ENCODE measurements around the gene MRPS2.

MRPS2 gene

DNA sequence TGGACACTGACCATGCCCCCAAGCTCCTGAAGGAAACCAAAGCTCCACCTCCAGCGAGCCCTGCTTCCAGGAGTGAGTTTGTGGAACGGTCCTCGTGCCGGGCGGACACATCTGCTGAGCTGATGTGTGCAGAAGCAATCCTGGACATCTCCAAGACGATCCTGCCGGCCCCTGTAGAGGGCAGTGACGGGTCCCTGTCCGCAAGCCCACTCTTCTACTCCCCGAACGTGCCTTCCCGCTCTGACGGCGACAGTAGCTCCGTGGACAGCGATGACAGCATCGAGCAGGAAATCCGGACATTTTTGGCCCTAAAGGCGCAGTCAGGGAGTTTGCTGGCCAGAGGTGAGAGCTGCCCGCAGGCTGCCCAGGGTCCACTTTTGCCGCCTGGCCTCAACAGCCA lies 14.7 kb upstream of the MRPS2 start:
- H3K9me3 ChIP-seq (ENCODE audit: low read depth, low read length), result no peaks in the 10 kb centered on the region
- H3K9ac ChIP-seq (ENCODE audit: insufficient read length), result no peak overlapping the region
- TF ChIP-seq FOXP2 (optimal IDR thresholded peaks at IDR 0.05; ENCODE audit: control extremely low read depth, extremely low read length, insufficient read depth) (no peak), POLR2AphosphoS5 (IDR thresholded peaks at IDR 0.05; ENCODE audit: borderline replicate concordance, low read depth, low read length) (no peak), EZH2 (IDR thresholded peaks at IDR 0.05) (no peak)
- H3K4me3 ChIP-seq, result no peak overlapping the region
- H3K36me3 ChIP-seq (ENCODE audit: insufficient read depth, low read length), result peaks cover 12% of the 10 kb centered on the region; the same call in 1 of the 2 replicates
- H3K27ac ChIP-seq, result no peak overlapping the region
- no peak for DNase-seq (ENCODE audit: low read depth, low spot score)

GRCh38 chr9:135486267-135487065 lies 14.0 kb upstream of the MRPS2 start:
- peaks cover 12% of the 10 kb centered on the region; the same call in 1 of the 2 replicates for H3K36me3 ChIP-seq (ENCODE audit: insufficient read depth, low read length)
- H3K9me3 ChIP-seq (ENCODE audit: low read depth, low read length), result no peaks in the 10 kb centered on the region
- DNase-seq (ENCODE audit: low read depth, low spot score), result no peak
- no peak for TF ChIP-seq EZH2 (IDR thresholded peaks at IDR 0.05)
- no peak overlapping the region for H3K9ac ChIP-seq (ENCODE audit: insufficient read length)
- H3K4me3 ChIP-seq, result no peak overlapping the region
- H3K27ac ChIP-seq, result no peak overlapping the region

DNA sequence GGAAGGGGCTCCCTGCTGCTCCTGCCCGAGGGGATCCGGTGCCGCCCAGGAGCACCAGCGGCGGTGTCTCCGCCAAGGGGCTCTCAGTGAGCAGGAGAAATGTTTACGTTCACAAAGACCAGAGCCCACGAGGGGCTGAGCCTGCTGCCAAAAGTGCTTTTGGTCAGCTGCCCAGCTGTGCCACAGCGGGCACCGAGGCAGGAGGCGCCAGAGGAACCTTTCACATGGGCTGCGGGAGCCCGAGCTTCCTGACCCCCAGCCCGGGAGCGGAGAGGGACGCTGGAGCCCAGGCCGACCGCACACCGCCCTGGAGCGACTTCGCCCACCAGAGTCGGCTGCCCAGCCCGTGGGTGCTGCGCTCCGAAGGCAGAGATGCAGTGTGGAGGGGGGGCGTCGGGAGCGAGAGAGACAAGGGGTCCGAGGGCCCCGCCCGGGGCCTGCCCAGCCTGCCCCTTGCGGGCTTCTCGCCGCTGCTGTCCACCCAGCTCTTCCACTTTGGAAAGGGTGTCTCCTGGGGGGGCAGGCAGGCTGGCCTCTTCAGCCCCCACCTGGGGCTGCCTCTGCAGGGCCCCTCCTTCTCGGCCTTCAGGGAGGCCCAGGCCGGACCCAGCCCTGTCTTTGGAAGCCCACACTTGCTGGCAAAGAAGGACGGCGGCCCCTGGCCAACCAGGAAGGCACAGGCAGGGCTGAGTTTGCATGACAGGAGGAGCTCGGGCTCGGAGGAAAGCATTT lies 13.0 kb upstream of the MRPS2 start:
- Histone ChIP-seq H3K4me3 (no peak overlapping the region), H3K27ac (no peak overlapping the region), H3K36me3 (ENCODE audit: insufficient read depth, low read length) (peaks cover 12% of the 10 kb centered on the region; the same call in 1 of the 2 replicates), H3K9ac (ENCODE audit: insufficient read length) (no peak overlapping the region), H3K9me3 (ENCODE audit: low read depth, low read length) (no peaks in the 10 kb centered on the region)
- TF ChIP-seq POLR2AphosphoS5 (IDR thresholded peaks at IDR 0.05; ENCODE audit: borderline replicate concordance, low read depth, low read length) (no peak), EZH2 (IDR thresholded peaks at IDR 0.05) (no peak), FOXP2 (optimal IDR thresholded peaks at IDR 0.05; ENCODE audit: control extremely low read depth, extremely low read length, insufficient read depth) (no peak)
- DNase-seq (ENCODE audit: low read depth, low spot score), result no peak

DNA sequence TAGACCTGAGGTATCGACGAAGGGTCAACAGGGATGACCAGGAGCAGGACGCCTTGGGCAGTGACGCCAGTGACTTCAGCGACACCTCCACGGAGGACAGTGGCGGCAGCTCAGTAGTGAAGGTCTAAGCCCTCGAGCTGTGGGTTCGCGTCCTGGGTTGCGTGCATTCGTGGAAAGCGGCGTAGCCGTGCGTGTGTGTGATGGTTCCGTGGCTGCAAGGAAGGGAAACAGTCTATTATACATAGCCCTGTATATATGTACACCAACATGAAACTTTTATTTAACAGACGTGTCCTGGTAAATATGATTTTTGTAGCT lies 12.5 kb upstream of the MRPS2 start:
- no peak overlapping the region for H3K9ac ChIP-seq (ENCODE audit: insufficient read length)
- peaks cover 12% of the 10 kb centered on the region; the same call in 1 of the 2 replicates for H3K36me3 ChIP-seq (ENCODE audit: insufficient read depth, low read length)
- TF ChIP-seq POLR2AphosphoS5 (IDR thresholded peaks at IDR 0.05; ENCODE audit: borderline replicate concordance, low read depth, low read length), result no peak
- no peak for TF ChIP-seq EZH2 (IDR thresholded peaks at IDR 0.05)
- no peak for TF ChIP-seq FOXP2 (optimal IDR thresholded peaks at IDR 0.05; ENCODE audit: control extremely low read depth, extremely low read length, insufficient read depth)
- DNase-seq (ENCODE audit: low read depth, low spot score), result no peak
- no peaks in the 10 kb centered on the region for H3K9me3 ChIP-seq (ENCODE audit: low read depth, low read length)
- no peak overlapping the region for H3K27ac ChIP-seq
- H3K4me3 ChIP-seq, result no peak overlapping the region

DNA sequence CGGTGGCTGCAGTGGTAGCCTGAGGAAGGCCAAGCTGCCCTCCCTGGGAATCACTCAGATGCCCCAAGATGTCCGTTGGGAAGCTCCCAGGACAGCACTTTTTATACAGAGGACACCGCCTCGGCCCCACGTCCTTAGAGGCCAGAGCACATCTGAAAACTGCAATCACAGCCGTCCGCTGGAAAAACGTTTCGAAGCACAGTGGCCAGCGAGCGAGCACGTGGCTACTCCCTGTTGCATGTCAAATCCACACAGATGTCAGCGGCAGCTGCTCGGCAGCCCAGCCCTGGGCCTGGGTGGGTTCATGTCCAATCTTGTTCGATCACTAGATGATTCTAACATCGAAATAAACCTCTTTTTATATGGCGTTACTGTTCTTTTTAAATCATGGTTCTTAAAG lies 12.0 kb upstream of the MRPS2 start:
- Histone ChIP-seq H3K36me3 (ENCODE audit: insufficient read depth, low read length) (peaks cover 12% of the 10 kb centered on the region; the same call in 1 of the 2 replicates), H3K9ac (ENCODE audit: insufficient read length) (no peak overlapping the region), H3K9me3 (ENCODE audit: low read depth, low read length) (no peaks in the 10 kb centered on the region), H3K27ac (no peak overlapping the region), H3K4me3 (no peak overlapping the region)
- DNase-seq (ENCODE audit: low read depth, low spot score), result no peak
- no peak for TF ChIP-seq FOXP2 (optimal IDR thresholded peaks at IDR 0.05; ENCODE audit: control extremely low read depth, extremely low read length, insufficient read depth)
- TF ChIP-seq EZH2 (IDR thresholded peaks at IDR 0.05), result no peak
- no peak for TF ChIP-seq POLR2AphosphoS5 (IDR thresholded peaks at IDR 0.05; ENCODE audit: borderline replicate concordance, low read depth, low read length)

DNA sequence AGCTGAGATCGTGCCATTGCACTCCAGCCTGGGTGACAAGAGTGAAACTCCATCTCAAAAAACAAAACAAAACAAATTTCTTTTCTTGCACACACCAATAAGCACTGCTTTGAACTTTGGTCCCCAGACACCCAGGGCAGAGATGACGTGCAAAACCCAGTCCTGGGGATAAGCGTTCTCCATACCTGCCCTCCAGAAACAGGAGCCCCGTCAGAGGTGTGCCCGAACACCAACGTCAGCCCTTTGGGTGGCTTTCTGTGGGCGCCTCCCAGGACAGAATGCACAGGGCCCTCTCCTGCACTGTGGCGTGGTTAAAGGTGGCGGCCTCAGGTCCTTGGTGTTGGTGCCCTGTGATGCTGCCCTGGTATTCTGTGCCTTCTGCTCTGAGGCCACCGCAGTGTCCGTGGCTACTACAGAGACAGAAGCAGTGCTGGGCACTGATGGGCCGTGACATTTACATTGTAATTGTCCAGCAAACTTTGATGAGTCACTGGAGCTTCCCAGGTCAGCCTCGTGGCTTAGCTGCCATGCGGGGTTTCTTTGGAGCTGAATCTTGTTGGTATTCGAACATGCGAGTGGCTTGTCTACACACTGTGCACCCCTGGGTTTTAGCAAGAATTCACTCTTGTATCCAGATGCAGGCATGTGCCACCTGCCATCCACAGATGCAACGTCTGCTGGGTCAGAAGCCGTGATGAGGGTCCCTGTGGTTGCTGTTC lies 11.1 kb upstream of the MRPS2 start:
- H3K4me3 ChIP-seq, result no peak overlapping the region
- no peak for TF ChIP-seq POLR2AphosphoS5 (IDR thresholded peaks at IDR 0.05; ENCODE audit: borderline replicate concordance, low read depth, low read length)
- no peak for TF ChIP-seq EZH2 (IDR thresholded peaks at IDR 0.05)
- TF ChIP-seq FOXP2 (optimal IDR thresholded peaks at IDR 0.05; ENCODE audit: control extremely low read depth, extremely low read length, insufficient read depth), result no peak
- no peak overlapping the region for H3K9ac ChIP-seq (ENCODE audit: insufficient read length)
- H3K27ac ChIP-seq, result no peak overlapping the region
- no peaks in the 10 kb centered on the region for H3K9me3 ChIP-seq (ENCODE audit: low read depth, low read length)
- DNase-seq (ENCODE audit: low read depth, low spot score), result no peak
- H3K36me3 ChIP-seq (ENCODE audit: insufficient read depth, low read length), result peaks cover 9% of the 10 kb centered on the region; the same call in 1 of the 2 replicates

DNA sequence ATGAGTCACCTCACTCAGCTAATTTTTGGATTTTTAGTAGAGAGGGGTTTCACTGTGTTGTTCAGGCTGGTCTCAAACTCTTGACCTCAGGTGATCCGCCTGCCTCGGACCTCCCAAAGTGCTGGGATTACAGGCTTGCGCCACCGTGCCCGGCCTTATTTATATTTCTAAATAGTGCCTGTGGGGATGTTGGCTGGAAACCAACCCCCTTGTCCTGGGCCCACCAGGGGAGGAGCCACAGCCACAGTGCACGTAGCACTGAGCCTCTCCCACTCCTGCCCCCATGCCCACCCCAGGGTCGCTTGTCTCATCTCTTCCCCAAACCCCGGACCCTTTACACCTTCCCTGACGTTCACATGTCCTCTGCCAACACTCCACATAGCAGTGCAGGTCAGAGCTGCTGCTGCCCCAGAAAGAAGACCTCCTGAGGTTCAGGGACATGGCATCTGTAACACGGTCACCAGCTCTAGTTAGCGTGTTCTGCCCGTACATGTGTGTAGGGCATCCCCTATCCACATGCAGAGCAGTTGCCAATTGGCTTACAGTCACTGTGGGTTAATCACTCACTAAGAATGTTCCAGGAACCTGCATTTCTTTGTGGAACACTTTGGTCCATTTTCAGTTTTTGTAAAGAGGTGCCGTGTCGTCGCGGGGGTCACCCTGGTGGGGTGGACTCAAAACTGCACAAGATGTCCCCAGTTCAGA lies 10.2 kb upstream of the MRPS2 start:
- Histone ChIP-seq H3K4me3 (no peak overlapping the region), H3K27ac (no peak overlapping the region), H3K9ac (ENCODE audit: insufficient read length) (no peak overlapping the region), H3K36me3 (ENCODE audit: insufficient read depth, low read length) (peaks cover 2% of the 10 kb centered on the region; the same call in 1 of the 2 replicates), H3K9me3 (ENCODE audit: low read depth, low read length) (no peaks in the 10 kb centered on the region)
- no peak for TF ChIP-seq POLR2AphosphoS5 (IDR thresholded peaks at IDR 0.05; ENCODE audit: borderline replicate concordance, low read depth, low read length)
- no peak for TF ChIP-seq FOXP2 (optimal IDR thresholded peaks at IDR 0.05; ENCODE audit: control extremely low read depth, extremely low read length, insufficient read depth)
- TF ChIP-seq EZH2 (IDR thresholded peaks at IDR 0.05), result no peak
- DNase-seq (ENCODE audit: low read depth, low spot score), result no peak
